Uterus (tissue), 2 donors: Measurements from ENCODE around the gene ACTN2.
A peak's percentile ranks its signal among the peaks of the same experiment; 100 is the strongest.

Source experiments
- CTCF ChIP-seq, 4 experiments: fragments of 200-600 bp in 2 of 4; fragments of 450-650 bp in 2 of 4; sonication (generic) in 2 of 4; IDR thresholded peaks; one replicate each; pipeline ENCODE4 v1.5.1; 2016 to 2019; ENCODE audit warnings: antibody characterized with exemption in 4 of 4, mild to moderate bottlenecking in 2 of 4, moderate library complexity in 1 of 4
- POLR2A ChIP-seq, 2 donors: fragments of 450-650 bp; IDR thresholded peaks; one replicate each; pipeline ENCODE4 v1.6.1; 2016; ENCODE audit warnings: antibody characterized with exemption in 2 of 2, mild to moderate bottlenecking in 1 of 2, moderate library complexity in 1 of 2

- TF ChIP-seq CTCF (IDR thresholded peaks at IDR 0.05) (peak; percentile 14 to 36 (median 34)), POLR2A (IDR thresholded peaks at IDR 0.05) (no peak)
Observed at GRCh38 chr1:236774926-236775325, 88.6 kb downstream of the ACTN2 start.
